ENCODE results near the gene SRC. TPM values are rescaled to one million over a fixed set of nuclear protein-coding genes. Genes with fewer than 3 reads are reported as not detected.

SRC gene
- total RNA-seq, 1 donor from 2014 or later, result 15.4 TPM

- Histone ChIP-seq H3K27ac (no peak overlapping the region), H3K9ac (no peak overlapping the region), H3K9me3 (ENCODE audit: low read depth) (no peaks in the 10 kb centered on the region), H3K4me3 (no peak overlapping the region), H3F3A (ENCODE audit: low read depth) (peaks cover 40% of the 10 kb centered on the region), H4K20me1 (ENCODE audit: low read depth) (no peaks in the 10 kb centered on the region), H2AFZ (replicated peaks) (no peak overlapping the region), H3K79me2 (ENCODE audit: low read depth) (no peaks in the 10 kb centered on the region), H3K4me1 (peaks cover 31% of the 10 kb centered on the region), H3K4me2 (no peak overlapping the region), H3K27me3 (no peaks in the 10 kb centered on the region), H3K36me3 (no peaks in the 10 kb centered on the region)
- no peak for TF ChIP-seq EZH2phosphoT487 (IDR thresholded peaks at IDR 0.05)
- DNase-seq (ENCODE audit: low spot score), result no peak
- Mint-ChIP-seq H3K4me3 (no peak overlapping the region), H3K36me3 (peaks cover 5% of the 10 kb centered on the region), H3K27me3 (ENCODE audit: insufficient read depth, low read depth) (no peaks in the 10 kb centered on the region), H3K9me3 (no peaks in the 10 kb centered on the region), H3K27ac (no peak overlapping the region), H3K4me1 (peaks cover 41% of the 10 kb centered on the region)
Observed at GRCh38 chr20:37398750-37399621, 53.0 kb downstream of the SRC start.

DNA sequence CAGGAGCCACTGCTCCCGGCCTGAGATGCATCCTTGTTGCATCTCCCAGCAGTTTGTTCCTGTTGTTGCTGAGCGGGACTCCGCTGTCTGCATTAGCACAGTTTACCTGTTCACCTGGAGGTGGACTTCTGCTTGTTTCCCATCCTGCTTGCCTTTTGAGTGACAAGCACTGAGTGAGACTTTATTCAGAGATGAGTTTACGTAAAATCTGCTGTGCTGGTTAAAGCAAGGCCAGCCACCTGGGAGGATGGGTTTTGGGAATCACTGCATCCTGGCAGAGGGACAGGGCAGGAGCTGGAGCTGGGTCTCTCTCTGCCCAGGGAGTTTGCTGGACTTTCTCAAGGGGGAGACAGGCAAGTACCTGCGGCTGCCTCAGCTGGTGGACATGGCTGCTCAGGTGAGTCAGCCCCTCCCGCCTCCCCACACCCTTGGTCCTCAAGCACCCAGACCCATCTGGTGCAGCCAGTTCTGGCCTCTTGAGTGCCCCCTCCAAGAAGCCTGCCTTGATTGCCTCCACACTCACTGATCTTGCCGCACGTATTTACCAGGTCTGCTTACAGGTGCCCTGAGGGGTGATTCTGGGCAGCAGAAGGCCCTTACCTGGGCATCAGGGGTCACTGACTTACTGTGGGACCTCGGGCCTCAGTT lies 55.5 kb downstream of the SRC start:
- H3K9me3 Mint-ChIP-seq, result no peaks in the 10 kb centered on the region
- TF ChIP-seq EZH2phosphoT487 (IDR thresholded peaks at IDR 0.05), result no peak
- TF ChIP-seq, protein P1, sequence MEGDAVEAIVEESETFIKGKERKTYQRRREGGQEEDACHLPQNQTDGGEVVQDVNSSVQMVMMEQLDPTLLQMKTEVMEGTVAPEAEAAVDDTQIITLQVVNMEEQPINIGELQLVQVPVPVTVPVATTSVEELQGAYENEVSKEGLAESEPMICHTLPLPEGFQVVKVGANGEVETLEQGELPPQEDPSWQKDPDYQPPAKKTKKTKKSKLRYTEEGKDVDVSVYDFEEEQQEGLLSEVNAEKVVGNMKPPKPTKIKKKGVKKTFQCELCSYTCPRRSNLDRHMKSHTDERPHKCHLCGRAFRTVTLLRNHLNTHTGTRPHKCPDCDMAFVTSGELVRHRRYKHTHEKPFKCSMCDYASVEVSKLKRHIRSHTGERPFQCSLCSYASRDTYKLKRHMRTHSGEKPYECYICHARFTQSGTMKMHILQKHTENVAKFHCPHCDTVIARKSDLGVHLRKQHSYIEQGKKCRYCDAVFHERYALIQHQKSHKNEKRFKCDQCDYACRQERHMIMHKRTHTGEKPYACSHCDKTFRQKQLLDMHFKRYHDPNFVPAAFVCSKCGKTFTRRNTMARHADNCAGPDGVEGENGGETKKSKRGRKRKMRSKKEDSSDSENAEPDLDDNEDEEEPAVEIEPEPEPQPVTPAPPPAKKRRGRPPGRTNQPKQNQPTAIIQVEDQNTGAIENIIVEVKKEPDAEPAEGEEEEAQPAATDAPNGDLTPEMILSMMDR (IDR thresholded peaks at IDR 0.05), result no peak
- Histone ChIP-seq H3K4me2 (no peak overlapping the region), H3F3A (ENCODE audit: low read depth) (peaks cover 31% of the 10 kb centered on the region), H3K36me3 (no peaks in the 10 kb centered on the region), H3K27me3 (no peaks in the 10 kb centered on the region), H3K79me2 (ENCODE audit: low read depth) (no peaks in the 10 kb centered on the region), H2AFZ (replicated peaks) (no peak overlapping the region), H3K4me1 (peaks cover 9% of the 10 kb centered on the region), H3K9me3 (ENCODE audit: low read depth) (no peaks in the 10 kb centered on the region), H4K20me1 (ENCODE audit: low read depth) (no peaks in the 10 kb centered on the region), H3K4me3 (no peak overlapping the region), H3K9ac (no peak overlapping the region), H3K27ac (no peak overlapping the region)
- H3K4me3 Mint-ChIP-seq, result no peak overlapping the region
- H3K4me1 Mint-ChIP-seq, result peaks cover 30% of the 10 kb centered on the region
- H3K27me3 Mint-ChIP-seq (ENCODE audit: insufficient read depth, low read depth), result peaks cover 6% of the 10 kb centered on the region
- H3K27ac Mint-ChIP-seq, result no peak overlapping the region
- peaks cover 5% of the 10 kb centered on the region for H3K36me3 Mint-ChIP-seq
- DNase-seq (ENCODE audit: low spot score), result no peak

DNA sequence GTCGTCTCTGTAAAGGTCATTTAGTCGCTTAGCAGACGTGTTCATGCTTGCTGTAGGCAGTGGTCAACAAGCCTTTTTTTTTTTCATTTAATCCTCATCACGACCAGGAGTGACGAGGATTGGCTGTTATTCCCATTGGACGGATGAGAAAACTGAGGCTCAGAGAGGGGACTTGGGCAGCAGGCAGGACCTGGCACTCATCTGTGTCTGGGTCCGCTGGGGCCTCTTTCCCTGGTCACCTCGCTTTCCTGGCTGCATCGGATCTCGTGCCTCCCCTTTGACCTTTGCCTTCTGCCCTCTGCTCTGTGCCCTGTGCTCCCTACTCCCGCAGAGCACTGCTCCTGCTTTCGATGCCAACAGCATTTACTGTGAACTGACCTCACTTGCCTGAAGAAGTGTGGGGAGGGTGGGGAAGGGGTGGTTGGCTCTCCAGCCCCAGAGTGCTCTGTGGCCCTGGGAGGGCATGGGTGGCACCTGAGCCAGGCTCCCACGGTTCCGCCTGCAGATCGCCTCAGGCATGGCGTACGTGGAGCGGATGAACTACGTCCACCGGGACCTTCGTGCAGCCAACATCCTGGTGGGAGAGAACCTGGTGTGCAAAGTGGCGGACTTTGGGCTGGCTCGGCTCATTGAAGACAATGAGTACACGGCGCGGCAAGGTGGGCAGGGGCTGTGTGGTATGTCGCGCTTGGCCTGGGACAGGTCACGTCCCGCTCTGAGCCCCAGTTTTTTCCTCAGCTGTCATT lies 56.2 kb downstream of the SRC start:
- Histone ChIP-seq H3K27ac (no peak overlapping the region), H3K36me3 (no peaks in the 10 kb centered on the region)

More for the DNA sequence above, 56.2 kb downstream of the SRC start:
- H3K4me3 Mint-ChIP-seq, result no peak overlapping the region
- Histone ChIP-seq H3F3A (ENCODE audit: low read depth) (peaks cover 30% of the 10 kb centered on the region), H3K27me3 (no peaks in the 10 kb centered on the region), H3K9me3 (ENCODE audit: low read depth) (no peaks in the 10 kb centered on the region), H2AFZ (replicated peaks) (no peak overlapping the region), H3K4me2 (no peak overlapping the region), H3K79me2 (ENCODE audit: low read depth) (no peaks in the 10 kb centered on the region), H3K9ac (no peak overlapping the region), H4K20me1 (ENCODE audit: low read depth) (no peaks in the 10 kb centered on the region), H3K4me1 (peaks cover 8% of the 10 kb centered on the region), H3K4me3 (no peak overlapping the region)
- peaks cover 25% of the 10 kb centered on the region for H3K4me1 Mint-ChIP-seq
- H3K27me3 Mint-ChIP-seq (ENCODE audit: insufficient read depth, low read depth), result peaks cover 6% of the 10 kb centered on the region
- DNase-seq (ENCODE audit: low spot score), result no peak
- peaks cover 5% of the 10 kb centered on the region for H3K36me3 Mint-ChIP-seq
- TF ChIP-seq EZH2phosphoT487 (IDR thresholded peaks at IDR 0.05) (no peak), EZH2 (IDR thresholded peaks at IDR 0.05) (no peak)
- TF ChIP-seq, protein P1 (IDR thresholded peaks at IDR 0.05), result no peak
- no peak overlapping the region for H3K27ac Mint-ChIP-seq
- H3K9me3 Mint-ChIP-seq, result no peaks in the 10 kb centered on the region
